T-helper 1 cell treated with Interleukin-12 subunit alpha and Interleukin-12 subunit beta and Interleukin-4 antibody, amounts not matched to agents 30 ng/mL and 1 ng/mL, for 36 hours (primary cell): ENCODE measurements around the gene PDSS2. TPM values are rescaled to one million over a fixed set of nuclear protein-coding genes. Genes with fewer than 3 reads are reported as not detected.
"Not testable (repeated sequence)": the region's sequence is repeated elsewhere in the genome, so short reads cannot be mapped to it uniquely, and the experiment has no call there.

Experiments
- intact Hi-C: fragments of 100-400 bp; cut with micrococcal nuclease; formaldehyde crosslinking; loops from one replicate; pipeline ENCODE4 v1.15.1; 2024
- total RNA-seq: library from RNA; stranded (reverse); gene quantifications from 2 replicates; pipeline ENCODE4 v1.2.3, GENCODE V29; 2022

Gene PDSS2
- total RNA-seq, 1 donor from 2014 or later, result 15.0 TPM

DNA sequence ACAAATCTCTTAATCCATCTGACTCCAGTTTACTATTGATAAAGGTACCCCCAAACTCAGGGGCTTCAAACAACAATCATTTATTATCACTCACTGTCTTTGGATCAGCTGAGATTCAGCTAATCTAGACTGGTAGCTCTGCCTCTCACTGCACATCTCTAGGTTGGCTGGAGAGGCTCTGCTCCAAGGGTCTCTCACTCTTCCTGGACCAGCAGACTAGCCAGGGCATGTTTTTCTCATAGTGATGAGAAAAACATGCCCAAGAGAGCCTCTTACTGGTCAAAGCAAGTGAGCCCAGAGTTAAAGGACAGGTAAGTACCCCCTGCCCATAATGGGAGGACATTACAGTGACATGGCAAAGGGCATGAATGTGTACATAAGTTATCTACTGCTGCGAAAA is 228.9 kb downstream of the PDSS2 start:
- intact Hi-C loops, result no loop called here

- intact Hi-C loops, result no loop called here
These were observed 229.3 kb downstream of the PDSS2 start for GRCh38 chr6:107230024-107230423.

DNA sequence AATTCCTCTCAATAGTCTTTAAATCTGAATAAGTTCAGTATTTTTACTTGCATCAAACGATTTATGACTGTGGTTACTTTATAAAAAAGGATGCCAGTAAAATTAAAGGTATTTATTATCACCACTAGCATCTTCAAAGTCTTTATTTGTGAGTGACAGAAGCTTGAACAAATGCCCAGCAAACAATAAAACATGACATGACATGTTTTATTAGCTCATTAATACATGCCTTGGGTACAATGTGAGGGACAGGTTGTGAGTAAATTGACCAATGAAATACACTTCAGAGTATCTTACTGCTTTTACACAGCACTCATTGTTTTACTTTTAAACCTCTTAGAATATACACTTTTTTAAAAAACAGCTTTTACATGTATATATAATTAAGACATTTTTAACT is 230.6 kb downstream of the PDSS2 start:
- intact Hi-C loops, result no loop called here

GRCh38 chr6:107221519-107221918 is 237.8 kb downstream of the PDSS2 start:
- intact Hi-C loops, result no loop called here

- intact Hi-C loops, result no loop called here
These were observed 239.5 kb downstream of the PDSS2 start for GRCh38 chr6:107219851-107220250.

DNA sequence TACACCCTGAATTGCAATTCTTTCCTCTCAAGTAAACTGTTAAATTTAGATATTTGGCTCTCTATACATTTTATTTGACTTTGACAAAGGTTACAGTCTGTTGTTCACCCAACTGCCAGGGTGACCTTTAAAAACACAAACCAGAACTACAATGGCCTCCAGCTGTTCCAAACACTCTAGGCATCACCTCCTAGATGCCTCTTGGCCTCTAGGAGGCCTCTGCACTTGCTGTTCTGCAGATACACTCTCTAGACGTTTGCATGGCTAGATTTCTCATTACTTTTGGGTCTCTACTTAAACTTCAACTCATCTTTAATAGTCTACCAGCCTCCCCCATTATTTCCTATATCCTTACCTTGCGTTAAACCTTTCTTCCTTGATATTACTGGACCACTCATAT is 241.2 kb downstream of the PDSS2 start:
- intact Hi-C loops, result no loop called here

DNA sequence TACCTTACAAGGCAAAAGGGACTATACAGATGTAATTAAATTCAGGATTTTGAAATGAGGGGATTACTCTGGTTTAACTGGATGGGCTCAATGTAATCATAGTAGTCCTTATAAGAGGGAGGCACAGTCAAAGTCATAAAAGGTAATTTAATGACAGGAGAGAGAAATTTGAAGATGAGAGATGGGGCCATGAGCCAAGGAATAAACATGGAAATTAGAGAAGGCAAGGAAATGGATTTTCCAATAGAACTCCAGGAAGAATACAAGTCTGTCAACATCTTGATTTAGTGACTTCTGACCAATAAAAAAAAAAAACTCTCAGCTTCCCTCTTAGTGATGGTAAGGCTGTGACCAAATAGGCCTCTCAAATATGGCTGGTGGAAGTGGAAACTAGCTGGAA is 242.1 kb downstream of the PDSS2 start:
- intact Hi-C loops, result no loop called here

DNA sequence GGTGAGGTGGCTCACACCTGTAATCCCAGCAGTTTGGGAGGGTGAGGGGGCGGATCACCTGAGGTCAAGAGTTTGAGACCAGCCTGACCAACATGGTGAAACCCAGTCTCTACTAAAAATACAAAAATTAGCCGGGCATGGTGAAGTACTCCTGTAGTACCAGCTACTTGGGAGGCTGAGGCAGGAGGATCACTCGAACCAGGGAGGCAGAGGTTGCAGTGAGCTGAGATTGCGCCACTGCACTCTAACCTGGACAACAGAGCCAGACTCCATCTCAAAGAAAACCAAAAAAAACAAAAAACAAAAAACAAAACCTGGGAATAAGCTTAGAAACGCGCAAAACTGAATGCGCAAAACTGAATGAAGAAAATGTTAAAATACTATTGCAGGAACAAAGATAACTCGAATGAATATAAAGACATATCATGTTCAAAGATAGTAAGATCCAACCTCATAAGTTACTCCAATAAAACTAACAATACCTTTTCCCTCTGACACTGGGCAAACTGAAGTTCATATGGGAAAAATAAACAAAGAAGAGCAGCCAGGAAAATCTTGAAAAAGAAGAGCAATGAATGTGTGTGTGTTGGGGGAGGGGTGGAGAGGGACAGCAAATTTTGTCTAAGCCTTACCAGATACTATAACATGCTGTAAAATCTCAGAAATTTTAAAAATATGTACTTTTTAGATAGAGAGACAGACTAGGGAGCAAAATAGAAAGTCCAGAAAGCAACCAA is 243.0 kb downstream of the PDSS2 start:
- intact Hi-C loops, result no loop called here

GRCh38 chr6:107215334-107215733 is 244.0 kb downstream of the PDSS2 start:
- intact Hi-C loops, result no loop called here

- intact Hi-C loops, result no loop called here
These were observed 244.7 kb downstream of the PDSS2 start for GRCh38 chr6:107214655-107215054.

GRCh38 chr6:107209406-107210305 is 249.7 kb downstream of the PDSS2 start:
- intact Hi-C loops, result no loop called here

DNA sequence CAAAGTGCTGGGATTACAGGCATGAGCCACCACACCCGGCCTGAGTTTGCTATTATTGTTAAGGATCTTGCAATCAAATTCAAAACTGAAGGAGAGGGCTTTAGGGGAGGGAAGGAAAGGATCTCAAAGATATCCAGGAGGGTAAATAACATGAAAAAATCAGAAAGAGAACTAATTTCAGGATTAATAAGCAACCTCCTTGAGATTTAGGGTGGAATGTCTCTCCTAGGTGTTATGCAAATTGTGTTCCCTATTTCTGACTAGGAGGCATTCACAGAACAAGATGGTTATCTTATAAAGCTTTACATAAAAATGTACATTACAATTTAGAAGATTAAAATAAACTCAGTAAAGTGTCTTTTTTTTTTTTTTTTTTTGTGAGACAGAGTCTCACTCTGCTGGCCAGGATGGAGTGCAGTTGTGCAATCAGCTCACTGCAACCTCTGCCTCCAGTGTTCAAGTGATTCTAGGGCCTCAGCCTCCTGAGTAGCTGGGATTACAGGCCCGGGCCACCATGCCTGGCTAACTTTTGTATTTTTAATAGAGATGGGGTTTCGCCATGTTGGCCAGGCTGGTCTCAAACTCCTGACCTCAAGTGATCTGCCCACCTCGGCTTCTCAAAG is 252.0 kb downstream of the PDSS2 start:
- intact Hi-C loops, result no loop called here

DNA sequence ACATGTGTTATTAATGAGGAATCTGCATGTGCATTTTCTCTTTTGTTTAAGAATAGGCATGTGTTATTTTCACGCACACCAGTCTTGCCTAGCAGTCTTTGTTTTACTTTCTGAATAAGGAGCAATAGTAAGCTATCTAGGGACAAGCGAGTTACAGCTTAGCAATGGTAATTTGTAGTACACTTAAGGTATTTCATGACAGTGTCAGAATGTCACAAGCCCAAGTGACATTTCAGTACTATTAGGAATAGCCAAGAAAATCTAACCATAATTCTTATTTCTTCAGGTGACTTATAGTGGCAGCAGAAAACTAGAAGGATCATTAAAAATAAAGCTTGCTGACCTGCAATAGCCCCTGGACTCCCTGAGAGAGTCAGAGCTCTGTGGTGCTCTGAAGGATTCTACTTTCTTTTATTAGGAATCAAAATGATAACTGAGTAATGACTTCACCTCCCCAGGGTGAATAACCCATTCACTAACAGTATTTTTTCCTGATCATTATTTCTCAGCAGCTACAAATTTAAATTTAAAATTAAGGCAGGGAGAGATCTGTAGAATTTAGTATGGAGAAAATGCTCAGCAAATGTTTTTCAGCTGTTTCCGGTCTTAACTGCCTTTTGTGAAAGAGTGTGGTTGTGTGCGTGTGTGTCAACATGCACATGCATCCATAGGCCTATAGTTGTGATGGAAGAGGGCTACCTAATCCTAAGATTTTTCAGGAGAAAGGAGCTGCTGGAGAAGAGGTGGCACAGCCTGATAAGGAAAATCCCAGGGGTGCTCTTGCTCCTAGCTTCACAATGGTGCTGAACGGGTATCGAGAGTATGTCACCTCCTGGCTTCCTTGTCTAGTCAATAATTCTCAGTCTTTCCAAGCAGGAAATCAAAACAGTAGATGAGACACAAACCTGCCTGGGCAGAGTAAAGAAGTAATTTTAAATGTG is 254.0 kb downstream of the PDSS2 start:
- intact Hi-C loops, result no loop called here

DNA sequence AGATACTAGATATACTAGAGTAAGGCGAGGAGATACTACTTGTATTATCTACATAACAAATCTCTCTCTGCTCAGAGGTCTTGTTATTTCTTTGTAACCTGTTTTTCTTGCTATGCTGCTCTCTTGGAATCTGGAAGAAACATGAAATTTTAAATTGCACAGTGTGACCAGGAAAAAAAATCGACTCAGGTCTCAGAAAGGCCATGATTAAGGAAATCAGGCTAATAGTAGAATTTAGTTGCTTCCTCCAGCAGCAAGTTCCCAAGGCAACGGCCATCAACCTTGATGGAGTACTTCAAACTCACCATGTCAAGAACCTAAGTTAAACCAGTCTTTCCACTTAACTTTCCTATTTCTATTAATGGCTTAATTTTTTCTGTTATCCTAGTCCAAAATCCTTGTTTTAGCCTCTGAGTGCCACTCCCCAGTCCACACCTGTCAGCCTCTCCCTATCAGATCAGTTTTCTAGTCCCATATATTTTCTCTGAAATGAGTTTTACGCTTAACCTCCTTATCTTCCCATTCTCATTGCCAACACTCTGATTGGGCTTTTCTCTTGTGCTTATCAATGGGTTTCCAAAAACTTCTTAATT is 256.4 kb downstream of the PDSS2 start:
- intact Hi-C loops, result no loop called here

DNA sequence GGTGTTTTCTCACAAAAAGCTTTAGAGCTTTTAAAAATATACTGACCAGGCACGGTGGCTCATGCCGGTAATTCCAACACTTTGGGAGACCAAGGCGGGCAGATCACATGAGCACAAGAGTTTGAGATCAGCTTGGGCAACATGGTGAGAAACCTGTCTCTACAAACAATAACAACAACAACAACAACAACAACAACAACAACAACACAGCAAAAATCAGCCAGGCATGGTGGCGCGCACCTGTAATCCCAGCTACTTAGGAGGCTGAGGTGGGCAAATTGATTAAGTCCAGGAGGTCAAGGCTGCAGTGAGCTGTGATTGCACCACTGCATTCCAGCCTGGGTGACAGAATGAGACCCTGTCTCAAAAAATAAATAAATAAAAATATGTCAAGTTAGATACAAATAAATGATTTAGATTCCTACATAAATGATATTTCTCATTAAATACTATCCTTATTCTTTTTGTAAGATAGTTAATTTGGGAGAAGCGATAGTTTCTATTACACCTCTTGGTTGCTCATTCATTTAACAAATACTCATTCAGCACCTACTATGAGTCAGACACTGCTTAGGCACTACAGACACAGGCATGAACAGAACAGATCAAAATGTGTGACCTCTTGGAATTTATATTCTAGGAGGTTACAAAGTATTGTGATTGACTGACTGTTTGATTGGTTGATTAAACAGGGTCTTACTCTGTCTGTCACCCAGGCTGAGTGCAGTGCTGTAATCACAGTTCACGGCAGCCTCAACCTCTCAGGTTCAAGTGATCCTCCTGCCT is 260.5 kb downstream of the PDSS2 start:
- intact Hi-C loops, result no loop called here

DNA sequence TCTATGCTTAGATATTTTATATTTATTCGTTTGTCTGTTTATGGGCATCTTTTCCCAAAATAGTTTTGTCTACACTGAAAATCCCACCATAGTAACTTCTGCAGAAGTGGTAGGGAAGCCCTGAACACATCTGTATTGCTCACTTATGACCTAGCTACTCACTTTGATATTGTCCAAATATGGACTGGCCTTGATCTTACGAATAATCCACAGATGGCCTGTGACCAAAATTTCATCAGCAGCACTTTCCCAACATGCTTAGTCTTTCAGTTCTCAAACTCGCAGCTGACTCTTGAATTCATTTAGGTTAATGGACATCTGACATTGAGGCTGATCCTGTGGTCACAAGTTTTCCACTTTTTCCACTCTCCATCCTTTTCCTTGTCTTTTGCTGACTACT is 263.2 kb downstream of the PDSS2 start:
- intact Hi-C loops, result no loop called here

DNA sequence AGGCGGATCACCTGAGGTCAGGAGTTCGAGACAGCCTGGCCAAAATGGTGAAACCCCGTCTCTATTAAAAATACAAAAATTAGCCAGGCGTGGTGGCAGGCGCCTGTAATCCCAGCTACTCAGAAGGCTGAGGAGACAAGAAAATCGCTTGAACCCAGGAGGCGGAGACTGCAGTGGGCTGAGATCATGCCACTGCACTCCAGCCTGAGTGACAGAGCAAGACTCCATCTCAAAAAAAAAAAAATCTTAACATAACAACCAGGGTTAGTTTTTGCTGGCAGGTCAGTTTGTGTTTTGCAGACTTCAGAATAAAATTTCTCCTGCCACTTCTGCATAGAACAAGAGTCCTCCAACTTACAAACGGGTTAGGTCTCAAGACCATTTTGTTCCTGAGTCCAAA is 264.6 kb downstream of the PDSS2 start:
- intact Hi-C loops, result not testable (repeated sequence)

DNA sequence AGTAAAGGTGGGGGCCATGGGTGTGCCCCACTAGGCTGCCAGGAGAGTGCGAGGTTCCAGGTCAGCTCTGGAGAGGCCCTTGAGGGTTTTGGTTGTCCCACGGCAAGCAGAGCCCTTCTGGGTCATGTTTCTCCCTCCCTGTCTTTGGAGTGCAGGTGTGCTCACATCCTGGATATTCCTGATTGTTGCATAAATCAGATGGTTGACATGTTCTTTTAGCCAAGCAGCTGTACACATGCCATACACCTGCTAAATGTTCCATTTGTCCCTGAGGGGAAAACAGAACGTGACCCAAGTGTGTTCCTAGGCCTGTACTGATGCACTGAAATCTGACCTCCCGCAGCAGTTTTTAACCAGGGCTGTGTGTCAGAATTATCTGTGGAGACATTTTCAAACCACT is 266.5 kb downstream of the PDSS2 start:
- intact Hi-C loops, result no loop called here

- intact Hi-C loops, result no loop called here
These were observed 271.7 kb downstream of the PDSS2 start for GRCh38 chr6:107187630-107188029.

GRCh38 chr6:107186047-107186446 is 273.3 kb downstream of the PDSS2 start:
- intact Hi-C loops, result no loop called here
